ENCODE measurements around the gene ARRB2.
"Not testable (repeated sequence)": the region's sequence is repeated elsewhere in the genome, so short reads cannot be mapped to it uniquely, and the experiment has no call there.

ARRB2 gene

DNA sequence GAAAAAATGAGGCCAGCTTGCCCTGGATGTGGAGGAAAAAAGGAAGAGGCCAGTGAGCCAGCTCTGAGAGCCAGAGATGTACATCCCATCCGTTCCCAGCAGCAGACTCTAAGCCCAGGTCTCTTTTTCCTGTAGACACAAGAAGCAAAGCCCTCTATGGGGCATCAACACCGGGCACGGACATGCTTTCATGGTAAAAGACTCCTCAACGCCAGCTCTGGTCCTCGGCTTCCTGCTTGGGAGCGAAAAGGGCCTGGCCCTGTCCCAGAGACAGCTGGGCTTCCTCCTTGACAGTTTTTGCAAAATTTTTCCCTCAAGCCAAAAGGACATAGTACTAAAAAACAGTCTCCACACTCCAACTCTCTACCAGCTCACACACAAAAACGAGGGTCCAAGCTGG, 33.6 kb upstream of the ARRB2 start:
- no peaks in the 10 kb centered on the region for H3K27me3 ChIP-seq
- H3K4me3 ChIP-seq (ENCODE audit: low read depth, low read length): no peak overlapping the region
- peaks cover 9% of the 10 kb centered on the region for H3K36me3 ChIP-seq
- H3K9me3 ChIP-seq: no peaks in the 10 kb centered on the region
- no peaks in the 10 kb centered on the region; the same call in 1 of the 2 replicates for H3K4me1 ChIP-seq
- TF ChIP-seq, protein P1, sequence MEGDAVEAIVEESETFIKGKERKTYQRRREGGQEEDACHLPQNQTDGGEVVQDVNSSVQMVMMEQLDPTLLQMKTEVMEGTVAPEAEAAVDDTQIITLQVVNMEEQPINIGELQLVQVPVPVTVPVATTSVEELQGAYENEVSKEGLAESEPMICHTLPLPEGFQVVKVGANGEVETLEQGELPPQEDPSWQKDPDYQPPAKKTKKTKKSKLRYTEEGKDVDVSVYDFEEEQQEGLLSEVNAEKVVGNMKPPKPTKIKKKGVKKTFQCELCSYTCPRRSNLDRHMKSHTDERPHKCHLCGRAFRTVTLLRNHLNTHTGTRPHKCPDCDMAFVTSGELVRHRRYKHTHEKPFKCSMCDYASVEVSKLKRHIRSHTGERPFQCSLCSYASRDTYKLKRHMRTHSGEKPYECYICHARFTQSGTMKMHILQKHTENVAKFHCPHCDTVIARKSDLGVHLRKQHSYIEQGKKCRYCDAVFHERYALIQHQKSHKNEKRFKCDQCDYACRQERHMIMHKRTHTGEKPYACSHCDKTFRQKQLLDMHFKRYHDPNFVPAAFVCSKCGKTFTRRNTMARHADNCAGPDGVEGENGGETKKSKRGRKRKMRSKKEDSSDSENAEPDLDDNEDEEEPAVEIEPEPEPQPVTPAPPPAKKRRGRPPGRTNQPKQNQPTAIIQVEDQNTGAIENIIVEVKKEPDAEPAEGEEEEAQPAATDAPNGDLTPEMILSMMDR (IDR thresholded peaks at IDR 0.05; ENCODE audit: low read depth, low read length): no peak
- no peak for DNase-seq

DNA sequence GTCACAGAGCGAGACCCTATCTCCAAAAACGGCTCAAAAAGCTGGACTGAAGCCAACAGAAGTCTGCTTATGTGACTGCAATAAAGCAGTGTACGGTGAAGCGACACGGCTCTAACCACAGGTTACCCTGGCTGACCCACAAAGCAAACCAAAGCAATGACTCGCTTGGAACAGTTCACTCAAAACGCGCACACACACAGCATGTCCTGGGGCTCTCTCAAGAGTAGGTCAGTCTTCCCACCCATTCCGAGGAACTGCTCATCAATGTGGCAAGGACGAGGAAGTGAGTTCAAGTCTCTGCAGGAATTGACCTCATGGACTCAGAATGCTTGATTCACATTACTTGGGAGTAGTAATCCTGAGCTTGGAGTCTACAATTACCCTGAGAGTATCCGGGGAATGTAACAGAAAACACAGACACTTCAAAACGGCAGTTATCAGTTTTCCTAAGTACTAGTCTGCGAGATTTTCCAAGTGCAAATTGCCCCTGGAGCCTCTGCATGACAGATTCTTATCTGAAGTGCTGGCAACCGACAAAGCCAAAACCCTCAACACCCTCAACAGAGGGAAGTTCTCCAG, 31.9 kb upstream of the ARRB2 start:
- no peak for DNase-seq
- H3K27me3 ChIP-seq: no peaks in the 10 kb centered on the region
- no peaks in the 10 kb centered on the region; the same call in 1 of the 2 replicates for H3K4me1 ChIP-seq
- peaks cover 16% of the 10 kb centered on the region for H3K36me3 ChIP-seq
- no peaks in the 10 kb centered on the region for H3K9me3 ChIP-seq
- no peak overlapping the region for H3K4me3 ChIP-seq (ENCODE audit: low read depth, low read length)
- TF ChIP-seq, protein P1 (IDR thresholded peaks at IDR 0.05; ENCODE audit: low read depth, low read length): no peak

DNA sequence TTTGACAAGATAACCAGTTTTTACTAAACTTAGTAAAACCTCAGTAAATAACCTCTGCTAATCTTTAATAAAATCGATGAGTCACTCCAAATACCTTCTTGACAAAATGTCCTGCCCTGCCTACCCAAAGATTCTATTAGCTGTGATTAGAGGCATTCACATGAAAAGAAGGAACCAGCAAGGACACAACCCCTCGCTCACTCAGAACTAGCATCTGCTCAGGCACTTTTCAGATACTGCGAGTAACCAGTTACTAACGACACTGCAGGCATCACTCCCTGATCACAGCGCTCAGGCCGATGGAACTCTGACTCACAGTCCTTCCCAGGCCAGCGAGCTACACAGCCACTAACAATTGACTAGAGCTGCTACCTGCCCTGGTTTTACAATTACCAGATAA, 30.8 kb upstream of the ARRB2 start:
- H3K36me3 ChIP-seq: peaks cover 14% of the 10 kb centered on the region
- H3K4me3 ChIP-seq (ENCODE audit: low read depth, low read length): no peak overlapping the region
- TF ChIP-seq, protein P1 (IDR thresholded peaks at IDR 0.05; ENCODE audit: low read depth, low read length): no peak
- H3K9me3 ChIP-seq: no peaks in the 10 kb centered on the region
- no peak for DNase-seq
- H3K27me3 ChIP-seq: no peaks in the 10 kb centered on the region
- no peaks in the 10 kb centered on the region; the same call in 1 of the 2 replicates for H3K4me1 ChIP-seq

DNA sequence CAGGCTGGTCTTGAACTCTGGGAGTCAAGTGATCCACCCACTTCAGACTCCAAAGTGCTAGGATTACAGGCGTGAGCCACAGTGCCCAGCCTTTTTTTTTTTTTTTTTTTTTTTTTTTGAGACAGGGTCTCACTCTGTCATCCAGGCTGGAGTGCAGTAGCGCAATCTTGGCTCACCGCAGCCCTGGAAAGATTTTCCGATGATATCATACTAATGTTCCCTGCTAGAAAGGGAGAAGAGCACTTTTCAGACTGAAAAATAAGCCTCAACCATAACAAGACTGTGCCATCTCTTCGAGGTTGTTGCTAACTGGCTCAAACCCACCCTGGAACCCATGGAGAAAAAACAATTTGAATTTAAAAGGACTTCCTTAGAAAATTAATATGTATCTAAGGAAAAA, 26.7 kb upstream of the ARRB2 start:
- H3K4me3 ChIP-seq (ENCODE audit: low read depth, low read length); H3K4me1 ChIP-seq; H3K9me3 ChIP-seq; H3K27me3 ChIP-seq; DNase-seq: not testable (repeated sequence)
- peaks cover 13% of the 10 kb centered on the region for H3K36me3 ChIP-seq

DNA sequence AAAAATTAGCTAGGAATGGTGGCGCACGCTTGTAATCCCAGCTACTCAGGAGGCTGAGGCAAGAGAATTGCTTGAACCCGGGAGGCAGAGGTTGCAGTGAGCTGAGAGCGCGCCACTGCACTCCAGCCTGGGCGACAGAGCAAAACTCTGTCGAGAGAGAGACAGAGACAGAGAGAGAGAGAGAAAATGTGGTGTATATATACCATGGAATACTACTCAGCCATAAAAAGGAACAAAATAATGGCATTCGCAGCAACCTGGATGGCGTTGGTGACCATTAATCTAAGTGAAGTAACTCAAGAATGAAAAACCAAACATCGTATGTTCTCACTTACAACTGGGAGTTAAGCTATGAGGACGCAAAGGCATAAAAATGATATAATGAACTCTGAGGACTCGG, 20.6 kb upstream of the ARRB2 start:
- H3K4me1 ChIP-seq; H3K4me3 ChIP-seq (ENCODE audit: low read depth, low read length); H3K36me3 ChIP-seq; H3K27me3 ChIP-seq; H3K9me3 ChIP-seq; DNase-seq: not testable (repeated sequence)

DNA sequence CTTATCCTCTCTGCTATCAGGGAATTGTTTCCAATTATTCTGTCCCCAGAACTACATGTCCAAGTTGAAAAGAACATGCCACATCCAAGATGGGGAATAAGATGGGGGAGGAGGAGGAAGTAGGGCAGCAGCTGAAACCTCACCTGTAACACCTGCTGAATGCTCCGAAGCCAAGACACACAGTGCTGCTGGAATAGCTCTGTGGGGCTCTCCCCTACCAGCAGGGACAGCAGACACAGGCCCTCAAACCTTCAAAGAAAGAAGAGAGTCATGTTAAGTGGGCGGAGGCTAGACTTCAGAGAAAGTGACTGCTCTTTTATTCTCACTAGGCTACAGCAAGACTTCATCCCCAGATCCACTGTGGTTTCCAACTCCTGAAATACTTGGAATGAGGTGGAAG, 19.7 kb upstream of the ARRB2 start:
- TF ChIP-seq, protein P1 (IDR thresholded peaks at IDR 0.05; ENCODE audit: low read depth, low read length): no peak
- H3K4me1 ChIP-seq: no peaks in the 10 kb centered on the region
- no peaks in the 10 kb centered on the region for H3K27me3 ChIP-seq
- no peak for DNase-seq
- H3K36me3 ChIP-seq: peaks cover 7% of the 10 kb centered on the region
- H3K9me3 ChIP-seq: no peaks in the 10 kb centered on the region
- no peak overlapping the region for H3K4me3 ChIP-seq (ENCODE audit: low read depth, low read length)

DNA sequence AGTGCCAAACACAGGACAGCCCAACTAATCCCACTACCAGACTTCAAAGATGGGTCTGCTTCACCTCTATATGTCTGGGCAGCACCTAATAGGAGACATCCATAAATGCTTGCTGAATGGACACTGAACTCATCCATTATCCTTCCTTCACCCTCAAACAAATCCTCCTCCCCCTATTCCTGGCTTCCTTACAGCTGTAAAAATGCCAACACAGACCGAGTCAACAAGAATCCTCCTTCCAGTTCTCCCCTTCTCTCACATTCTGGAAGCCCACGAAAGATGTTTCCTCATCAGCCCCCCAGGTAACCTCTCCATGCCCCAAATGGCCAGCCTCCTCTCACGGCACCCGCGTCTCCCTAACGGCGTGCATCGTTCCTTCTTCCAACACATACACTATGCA, 18.7 kb upstream of the ARRB2 start:
- Histone ChIP-seq H3K4me3 (ENCODE audit: low read depth, low read length) (no peak overlapping the region), H3K27me3 (no peaks in the 10 kb centered on the region), H3K9me3 (no peaks in the 10 kb centered on the region), H3K36me3 (peaks cover 5% of the 10 kb centered on the region), H3K4me1 (no peaks in the 10 kb centered on the region)
- TF ChIP-seq, protein P1 (IDR thresholded peaks at IDR 0.05; ENCODE audit: low read depth, low read length): no peak
- DNase-seq: no peak
